ENCODE results near the gene ZNF552.
"Not testable (repeated sequence)": the region's sequence is repeated elsewhere in the genome, so short reads cannot be mapped to it uniquely, and the experiment has no call there.

The ZNF552 gene

DNA sequence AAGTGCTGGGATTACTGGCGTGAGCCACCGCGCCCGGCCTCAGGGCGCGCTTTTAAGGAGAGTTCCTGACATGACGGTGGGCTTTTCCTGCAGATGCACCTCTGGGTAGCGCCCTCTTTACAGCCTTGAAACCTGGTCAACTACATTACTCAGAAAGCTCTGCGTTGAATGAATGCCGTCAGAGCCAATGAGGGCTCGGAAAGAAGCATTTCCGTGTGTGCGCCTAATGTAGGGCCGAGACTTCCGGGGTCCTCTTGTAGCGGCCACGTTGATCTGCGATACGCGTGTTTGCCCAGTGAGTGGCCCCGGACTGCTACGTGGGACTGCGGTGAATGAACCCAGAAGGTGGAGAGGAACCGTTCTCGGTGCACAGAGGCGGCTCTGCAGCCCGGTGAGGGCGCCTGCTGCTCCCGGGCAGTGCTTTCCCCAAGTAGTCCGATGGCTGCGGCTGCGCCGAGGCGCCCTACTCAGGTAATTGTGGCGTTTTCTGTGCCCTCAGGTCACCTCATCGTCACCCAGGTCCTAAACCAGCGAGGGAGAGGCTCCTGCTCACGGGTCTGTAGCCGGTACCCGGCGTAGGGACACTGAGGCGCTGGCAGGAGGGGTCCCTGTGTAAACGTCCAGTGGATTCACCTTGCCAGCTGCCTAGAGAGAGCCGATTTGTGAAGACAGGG lies 4.9 kb upstream of the ZNF552 start:
- in situ Hi-C loops (cut with MboI; ENCODE audit: low sequenced_read_pairs), result no loop called here

DNA sequence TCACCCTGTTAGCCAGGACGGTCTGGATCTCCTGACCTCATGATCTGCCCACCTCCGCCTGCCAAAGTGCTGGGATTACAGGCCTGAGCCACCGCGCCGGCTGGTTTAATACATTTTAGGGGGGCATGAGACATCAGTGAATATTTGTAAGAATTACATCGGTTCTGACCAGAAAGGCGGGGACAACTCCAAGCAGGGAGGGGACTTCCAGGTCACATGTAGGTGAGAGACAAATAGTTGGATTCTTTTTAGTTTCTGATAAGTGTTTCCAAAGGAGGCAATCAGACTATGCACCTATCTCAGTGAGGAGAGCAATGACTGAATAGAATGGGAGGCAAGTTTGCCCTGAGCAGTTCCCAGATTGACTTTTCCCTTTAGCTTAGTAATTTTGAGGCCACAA lies 3.7 kb upstream of the ZNF552 start:
- in situ Hi-C loops (cut with MboI; ENCODE audit: low sequenced_read_pairs), result no loop called here

DNA sequence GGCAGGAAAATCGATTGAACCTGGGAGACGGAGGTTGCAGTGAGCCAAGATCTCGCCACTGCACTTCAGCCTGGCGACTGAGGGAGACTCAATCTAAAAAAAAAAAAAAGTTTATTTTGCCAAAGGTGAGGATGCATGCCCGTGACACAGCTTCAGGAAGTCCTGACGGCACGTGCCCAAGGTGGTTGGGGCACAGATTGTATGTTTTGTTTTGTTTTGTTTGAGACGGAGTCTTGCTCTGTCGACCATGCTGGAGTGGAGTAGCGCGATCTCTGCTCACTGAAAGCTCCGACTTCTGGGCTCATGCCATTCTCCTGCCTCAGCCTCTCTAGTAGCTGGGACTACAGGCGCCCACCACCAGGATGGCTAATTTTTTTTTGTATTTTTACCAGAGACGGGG lies 3.3 kb upstream of the ZNF552 start:
- in situ Hi-C loops (cut with MboI; ENCODE audit: low sequenced_read_pairs), result no loop called here

DNA sequence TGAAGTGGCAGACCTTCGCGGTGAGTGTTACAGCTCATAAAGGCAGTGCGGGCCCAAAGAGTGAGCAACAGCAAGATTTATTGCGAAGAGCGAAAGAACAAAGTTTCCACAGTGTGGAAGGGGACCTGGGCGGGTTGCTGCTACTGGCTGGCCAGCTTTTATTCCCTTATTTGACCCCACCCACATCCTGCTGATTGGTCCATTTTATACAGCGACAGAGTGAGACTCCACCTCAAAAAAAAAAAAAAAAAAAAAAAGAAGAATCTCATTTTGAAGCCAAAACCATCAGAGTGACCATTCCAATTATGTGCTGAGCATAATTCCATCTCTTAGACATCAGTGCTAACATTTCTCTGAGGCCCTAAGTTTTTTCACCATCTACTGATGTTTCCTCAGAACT lies 1.9 kb upstream of the ZNF552 start:
- in situ Hi-C loops (cut with MboI; ENCODE audit: low sequenced_read_pairs), result no loop called here

DNA sequence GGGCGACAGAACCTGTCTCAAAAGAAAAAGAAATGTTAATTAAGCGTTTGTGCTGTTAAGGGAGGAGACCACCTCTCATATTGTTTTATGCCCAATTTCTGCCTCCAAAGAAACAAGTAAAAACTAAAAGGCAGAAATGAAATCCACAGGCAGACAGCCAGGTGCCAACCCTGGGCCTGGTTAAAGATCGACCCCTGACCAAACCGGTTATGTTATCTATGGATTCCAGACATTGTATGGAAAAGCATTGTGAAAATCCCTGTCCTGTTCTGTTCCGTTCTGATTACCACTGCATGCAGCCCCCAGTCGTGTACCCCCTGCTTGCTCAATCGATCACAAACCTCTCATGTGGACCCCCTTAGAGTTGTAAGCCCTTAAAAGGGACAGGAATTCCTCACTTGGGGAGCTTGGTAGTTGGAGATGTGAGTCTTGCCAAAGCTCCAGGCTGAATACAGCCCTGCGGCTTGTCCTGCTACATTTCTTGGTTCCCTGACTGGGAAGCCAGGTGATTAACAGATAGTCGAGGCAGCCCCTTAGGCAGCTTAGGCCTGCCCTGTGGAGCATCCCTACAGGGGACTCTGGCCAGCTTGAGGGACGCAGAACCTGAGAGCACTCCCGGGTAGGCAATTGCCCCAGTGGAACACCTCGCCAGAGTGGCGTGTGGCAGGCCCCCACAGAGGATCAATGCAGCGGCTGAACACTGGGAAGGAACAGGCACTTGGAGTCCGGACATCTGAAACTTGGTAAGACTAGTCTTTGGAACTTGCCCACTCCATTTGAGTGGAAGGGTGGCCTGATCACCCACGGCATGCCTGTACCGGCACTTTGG lies 748 bp upstream of the ZNF552 start:
- in situ Hi-C loops (cut with MboI; ENCODE audit: low sequenced_read_pairs), result no loop called here

DNA sequence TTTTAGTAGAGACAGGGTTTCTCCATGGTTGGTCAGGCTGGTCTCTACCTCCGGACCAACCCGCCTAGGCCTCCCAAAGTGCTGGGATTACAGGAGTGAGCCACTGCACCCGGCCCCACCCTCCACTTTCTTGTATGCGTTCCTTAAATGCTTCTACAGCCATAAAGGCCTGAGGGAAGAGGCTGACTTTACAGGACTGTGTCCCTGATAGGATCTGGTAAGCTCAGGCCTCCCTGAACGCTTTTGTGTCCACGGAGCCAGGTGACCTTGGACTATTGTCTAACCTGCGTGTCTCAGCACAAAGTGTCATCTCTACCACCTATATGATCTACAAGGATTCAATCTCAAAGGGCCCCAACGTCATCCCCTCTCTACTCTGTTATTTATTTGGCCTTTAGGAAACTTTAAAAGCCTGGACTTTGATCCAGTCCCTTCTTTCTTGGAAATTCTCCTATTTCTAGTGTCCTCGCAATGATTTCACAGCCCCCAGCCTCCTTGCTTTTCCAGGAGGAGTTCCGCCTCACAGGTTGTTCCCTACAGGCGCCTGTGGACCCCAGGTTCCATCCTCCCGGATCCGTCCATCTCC lies 701 bp downstream of the ZNF552 start:
- in situ Hi-C loops (cut with MboI; ENCODE audit: low sequenced_read_pairs), result no loop called here

DNA sequence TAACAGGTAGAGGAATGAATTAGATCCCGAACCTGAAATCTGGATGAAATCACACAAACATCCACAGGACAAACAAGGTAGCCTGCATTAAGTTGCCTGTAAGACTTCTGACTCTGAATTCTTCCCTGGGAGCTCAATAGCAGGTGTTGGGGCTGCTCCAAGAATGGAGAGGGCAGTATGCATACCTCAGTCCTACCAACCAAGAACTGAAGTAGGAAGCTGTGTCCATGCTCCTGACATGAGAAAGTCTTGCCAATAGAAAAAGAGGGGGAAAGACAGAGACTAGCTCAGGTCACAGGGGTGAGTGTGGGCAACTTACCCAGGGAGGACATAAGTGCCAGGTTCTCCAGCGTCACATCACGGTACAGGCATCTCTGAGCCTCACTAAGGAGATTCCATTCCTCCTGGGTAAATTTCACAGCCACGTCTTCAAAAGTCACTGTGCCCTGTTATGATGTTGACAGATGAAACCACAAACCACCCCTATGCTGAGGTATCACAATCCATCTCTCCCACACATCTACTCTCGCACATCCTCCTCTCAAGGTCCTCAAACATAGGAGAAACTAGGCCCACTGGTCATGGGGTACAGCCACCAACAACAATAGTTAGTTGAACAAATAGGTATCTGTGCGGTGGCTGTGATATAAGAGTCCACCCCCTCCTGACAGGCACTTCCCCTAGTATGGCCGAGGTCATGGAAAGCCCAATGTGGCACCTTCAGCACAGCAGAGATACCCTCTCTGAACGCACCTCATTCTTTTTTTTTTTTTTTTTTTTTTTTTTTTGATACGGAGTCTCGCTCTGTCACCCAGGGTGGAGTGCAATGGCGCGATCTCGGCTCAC lies 1.5 kb downstream of the ZNF552 start:
- in situ Hi-C loops (cut with MboI; ENCODE audit: low sequenced_read_pairs), result not testable (repeated sequence)

DNA sequence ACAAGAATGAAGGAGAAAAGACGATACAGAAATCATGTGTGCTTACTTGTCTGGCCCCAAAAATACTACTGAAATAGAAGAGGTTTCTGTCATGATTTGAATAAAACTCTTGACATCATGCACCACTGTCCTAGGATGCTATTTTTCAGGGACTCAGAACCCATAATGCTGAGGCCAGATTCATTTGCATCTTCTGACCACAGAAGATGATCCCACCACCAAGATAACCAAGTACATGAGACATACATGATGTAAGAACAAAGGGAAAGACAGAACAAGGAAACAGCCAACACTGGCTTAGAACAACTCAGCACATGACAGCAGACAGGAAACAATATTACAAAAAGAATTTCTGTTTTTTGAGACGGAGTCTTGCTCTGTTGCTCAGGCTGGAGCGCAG lies 2.5 kb downstream of the ZNF552 start:
- in situ Hi-C loops (cut with MboI; ENCODE audit: low sequenced_read_pairs), result no loop called here

DNA sequence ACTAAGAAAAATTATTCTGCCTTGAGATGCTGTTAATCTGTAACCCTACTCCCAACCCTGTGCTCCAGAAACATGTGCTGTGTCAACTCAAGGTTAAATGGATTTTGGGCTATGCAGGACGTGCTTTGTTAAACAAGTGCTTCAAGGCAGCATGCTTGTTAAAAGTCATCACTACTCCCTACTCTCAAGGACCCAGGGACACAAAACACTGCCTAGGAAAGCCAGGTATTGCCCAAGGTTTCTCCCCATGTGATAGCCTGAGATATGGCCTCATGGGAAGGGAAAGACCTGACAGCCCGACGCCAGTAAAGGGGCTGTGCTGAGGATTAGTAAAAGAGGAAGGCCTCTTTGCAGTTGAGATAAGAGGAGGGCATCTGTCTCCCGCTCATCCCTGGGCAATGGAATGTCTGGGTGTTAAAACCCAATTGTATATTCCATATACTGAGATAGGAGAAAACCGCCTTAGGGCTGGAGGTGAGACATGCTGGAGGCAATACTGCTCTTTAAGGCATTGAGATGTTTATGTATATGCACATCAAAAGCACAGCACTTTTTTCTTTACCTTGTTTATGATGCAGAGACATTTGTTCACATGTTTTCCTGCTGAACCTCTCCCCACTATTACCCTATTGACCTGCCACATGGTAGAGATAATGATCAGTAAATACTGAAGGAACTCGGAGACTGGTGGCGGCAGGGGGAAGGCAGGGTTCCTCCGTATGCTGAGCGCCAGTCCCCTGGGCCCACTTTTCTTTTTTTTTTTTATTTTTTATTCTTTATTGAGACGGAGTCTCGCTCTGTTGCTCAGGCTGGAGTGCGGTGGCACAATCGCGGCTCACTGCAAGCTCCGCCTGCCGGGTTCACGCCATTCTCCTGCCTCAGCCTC lies 4.1 kb downstream of the ZNF552 start:
- in situ Hi-C loops (cut with MboI; ENCODE audit: low sequenced_read_pairs), result not testable (repeated sequence)

DNA sequence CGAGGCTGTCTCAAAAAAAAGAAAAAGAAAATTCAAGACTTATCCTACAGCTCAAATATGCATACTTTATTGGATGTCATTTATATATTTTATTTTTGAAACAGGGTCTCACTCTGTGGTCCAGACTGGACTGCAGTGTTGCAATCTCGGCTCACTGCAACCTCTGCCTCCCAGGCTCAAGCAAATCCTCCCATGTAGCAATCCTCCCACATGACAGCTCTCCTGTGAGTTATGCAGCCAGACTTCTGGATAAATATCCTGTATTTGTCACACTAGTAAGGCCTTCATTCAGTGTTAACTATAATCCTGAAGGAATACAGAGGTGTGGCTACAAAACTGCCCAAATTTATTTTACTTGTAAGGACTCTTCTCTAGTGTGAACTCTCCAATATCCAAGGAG lies 7.2 kb downstream of the ZNF552 start:
- in situ Hi-C loops (cut with MboI; ENCODE audit: low sequenced_read_pairs), result no loop called here

DNA sequence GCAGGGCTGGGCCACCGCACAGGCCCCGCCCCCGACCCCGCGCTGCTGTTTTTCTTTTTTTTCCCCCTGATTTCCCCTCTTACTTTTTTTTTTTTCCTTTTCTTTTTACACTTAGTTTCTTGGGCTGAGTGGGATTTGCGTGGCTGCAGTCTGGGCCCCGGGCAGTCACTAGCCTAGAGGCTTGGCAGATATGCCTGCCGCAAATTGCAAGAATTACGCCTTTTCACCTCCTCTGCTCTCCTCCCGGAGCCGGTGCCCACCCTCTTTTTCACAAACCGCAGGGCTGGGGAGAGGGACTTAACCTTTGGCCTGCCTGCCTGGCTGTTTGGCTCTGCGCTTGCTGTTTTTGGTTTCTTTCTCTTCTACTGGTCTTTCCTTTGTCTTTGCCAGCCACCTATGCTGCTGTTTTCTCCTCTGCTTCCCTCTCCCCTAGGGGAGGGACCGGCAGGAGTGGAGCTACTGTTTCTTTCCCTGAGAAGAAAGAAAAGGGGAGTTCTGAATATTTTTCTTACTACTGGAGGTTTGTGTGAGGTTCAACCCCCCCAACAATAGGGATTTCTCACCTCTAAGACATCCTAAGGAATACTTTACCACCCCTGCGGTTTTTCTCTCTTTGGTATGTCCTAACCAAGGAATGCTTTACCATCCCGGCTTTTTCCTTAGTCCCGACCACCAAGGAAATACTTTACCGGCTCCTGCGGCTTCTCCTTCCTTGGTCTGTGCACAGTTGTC lies 11.0 kb downstream of the ZNF552 start:
- in situ Hi-C loops (cut with MboI; ENCODE audit: low sequenced_read_pairs), result no loop called here

DNA sequence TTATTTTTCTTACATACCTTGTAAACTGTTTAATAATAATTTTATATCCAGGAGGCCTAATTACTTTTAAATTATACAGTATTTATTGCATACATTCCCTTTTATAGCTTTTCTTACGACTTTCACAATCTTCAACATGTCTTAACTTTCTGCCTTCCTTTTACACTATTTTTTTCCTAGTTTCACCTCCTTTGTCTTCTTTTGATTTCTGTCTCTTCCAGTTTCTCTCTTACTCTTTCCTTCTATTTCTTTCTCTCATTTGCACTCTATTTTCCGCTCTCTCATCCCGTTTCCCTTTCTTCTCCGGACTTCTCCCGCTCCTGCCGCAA lies 11.5 kb downstream of the ZNF552 start:
- in situ Hi-C loops (cut with MboI; ENCODE audit: low sequenced_read_pairs), result no loop called here

DNA sequence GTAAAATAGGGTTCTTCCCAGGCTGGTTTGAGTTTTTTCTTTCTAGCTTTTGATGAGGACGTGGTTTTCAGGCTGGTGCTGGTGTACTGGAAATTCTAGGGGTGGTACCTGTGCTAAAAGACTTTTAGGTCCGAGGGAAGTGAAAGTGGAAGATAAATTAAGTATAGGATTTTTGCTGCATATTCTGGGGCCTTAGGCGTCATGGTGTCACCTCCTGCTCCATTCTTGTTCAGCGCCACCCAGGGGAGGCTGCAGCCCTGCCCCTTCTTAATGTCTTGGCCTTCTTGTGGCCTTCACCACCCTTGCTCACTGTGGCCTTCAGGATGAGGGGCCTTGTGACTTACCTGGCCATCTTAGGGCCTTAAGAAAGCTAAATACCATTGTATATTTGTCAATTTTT lies 12.4 kb downstream of the ZNF552 start:
- in situ Hi-C loops (cut with MboI; ENCODE audit: low sequenced_read_pairs), result no loop called here

DNA sequence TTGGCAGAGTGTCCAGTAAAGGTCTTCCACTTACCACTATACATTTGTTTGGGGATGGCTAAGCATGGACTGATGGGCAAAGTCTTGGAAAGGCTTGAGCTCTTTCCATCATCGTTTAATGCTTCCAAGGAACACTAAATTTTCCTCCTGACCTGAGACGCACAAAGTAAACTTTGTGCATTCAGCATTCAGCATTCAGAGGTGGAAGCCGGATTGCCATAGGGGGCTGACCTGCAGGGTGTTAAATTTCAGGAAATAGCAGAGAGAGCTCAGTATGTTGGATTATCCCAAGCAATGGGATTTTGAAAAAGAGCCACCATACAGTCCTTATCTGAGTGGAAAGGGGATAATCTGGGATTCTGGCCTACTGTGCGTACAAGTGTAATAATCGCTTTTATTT lies 14.0 kb downstream of the ZNF552 start:
- in situ Hi-C loops (cut with MboI; ENCODE audit: low sequenced_read_pairs), result no loop called here

DNA sequence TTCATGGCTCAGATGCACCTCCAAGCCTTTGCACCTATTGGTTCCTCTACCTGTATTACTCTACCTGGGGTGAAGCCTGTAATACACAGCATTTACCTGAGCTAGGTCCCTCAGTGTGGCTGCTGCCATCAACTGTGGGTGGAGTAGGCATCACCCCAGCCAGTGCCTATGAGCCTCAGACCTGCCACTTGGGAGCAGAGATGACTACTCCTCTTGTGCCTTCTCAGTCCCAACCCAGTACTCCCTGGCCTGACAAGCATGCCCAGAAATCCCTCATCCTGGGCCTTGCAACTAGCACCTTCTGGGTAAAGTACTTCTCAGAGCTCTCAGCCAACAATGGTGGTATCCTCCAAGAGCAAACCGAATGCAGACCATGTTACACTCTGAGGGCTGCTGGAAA lies 18.1 kb downstream of the ZNF552 start:
- in situ Hi-C loops (cut with MboI; ENCODE audit: low sequenced_read_pairs), result not testable (repeated sequence)

DNA sequence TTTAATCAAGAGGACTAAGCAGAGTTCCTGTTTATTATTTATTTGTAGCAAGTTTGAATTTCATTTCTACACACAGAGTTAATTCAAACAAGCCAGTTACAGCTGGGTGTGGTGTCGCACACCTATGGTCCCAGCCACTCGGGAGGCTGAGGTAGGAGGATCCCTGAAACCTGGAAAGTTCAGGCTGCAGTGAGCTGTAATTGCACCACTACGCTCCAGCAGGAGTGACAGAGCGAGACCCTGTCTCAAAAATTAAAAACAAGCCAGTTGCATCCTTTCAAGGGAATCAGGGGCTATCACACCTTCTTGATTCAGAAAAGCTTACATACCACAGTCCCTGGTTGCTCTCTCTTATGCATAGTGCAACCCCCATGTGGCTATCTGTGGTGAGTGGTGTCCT lies 25.4 kb downstream of the ZNF552 start:
- in situ Hi-C loops (cut with MboI; ENCODE audit: low sequenced_read_pairs), result no loop called here

DNA sequence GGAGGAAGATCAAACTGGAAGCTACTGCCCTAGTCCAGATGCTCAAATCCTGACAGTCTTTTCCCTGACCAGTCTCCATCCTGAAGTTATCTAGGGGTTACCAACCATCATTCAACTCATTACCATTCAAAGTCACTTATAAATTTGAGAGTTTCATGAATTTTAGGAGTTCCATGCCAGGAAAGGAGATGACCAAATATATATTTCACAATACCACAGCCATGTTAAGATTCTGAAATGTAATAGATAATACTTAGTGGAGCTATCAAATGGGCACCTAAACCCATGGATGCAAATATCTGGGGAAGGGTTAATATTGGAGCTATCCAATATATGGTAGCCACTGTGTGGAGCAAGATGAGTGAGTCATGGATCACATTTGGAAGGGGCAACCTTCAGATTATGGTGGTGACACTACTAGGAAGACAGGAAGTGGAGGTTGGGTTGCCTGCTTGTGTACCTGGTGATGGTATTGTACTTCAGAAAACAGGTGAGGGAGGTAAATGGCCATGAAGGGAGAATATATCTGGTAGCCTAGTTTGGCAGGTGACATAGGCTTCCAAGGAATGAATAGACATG lies 26.5 kb downstream of the ZNF552 start:
- in situ Hi-C loops (cut with MboI; ENCODE audit: low sequenced_read_pairs), result no loop called here

DNA sequence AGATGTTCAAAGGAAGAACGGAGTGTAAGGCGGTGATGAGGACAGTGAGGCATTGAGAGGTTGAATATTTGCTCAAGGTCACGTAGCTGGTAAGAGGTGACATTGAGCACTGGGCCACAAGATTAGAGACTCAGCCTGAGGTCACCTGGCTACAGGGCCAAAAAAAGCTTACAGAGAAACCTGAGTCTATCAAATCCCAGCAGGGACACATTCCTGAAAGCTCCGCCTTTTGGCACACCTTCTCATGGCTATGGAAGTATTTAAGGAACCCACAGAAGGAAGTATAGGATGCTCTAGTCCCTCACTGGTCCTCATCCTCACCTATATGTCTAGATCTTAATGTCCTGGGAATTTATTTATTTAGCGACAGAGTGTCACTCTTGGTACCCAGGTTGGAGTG lies 27.8 kb downstream of the ZNF552 start:
- in situ Hi-C loops (cut with MboI; ENCODE audit: low sequenced_read_pairs), result no loop called here

DNA sequence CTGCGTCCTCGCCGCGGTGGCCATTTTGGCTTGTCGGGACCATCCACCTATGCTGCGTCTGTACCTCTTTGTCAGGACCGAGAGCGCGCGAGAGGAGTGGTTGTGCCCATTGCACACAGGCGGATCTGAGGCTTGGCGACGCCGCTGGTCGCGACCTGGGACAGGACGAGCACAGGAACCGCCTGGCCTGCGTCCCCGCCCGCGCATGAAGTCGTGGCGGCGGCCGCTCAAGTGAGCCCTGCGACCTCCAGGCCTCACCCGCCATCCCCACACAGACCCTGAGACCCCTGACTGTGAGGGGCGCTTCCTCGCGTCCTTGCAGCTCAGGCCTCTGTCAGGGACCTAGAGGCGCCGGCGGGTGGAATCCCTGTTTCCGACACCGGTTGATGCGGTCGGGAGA lies 28.4 kb downstream of the ZNF552 start:
- in situ Hi-C loops (cut with MboI; ENCODE audit: low sequenced_read_pairs), result no loop called here
